H9 (cell line): Measurements from ENCODE around the gene OTOS. TPM values are rescaled to one million over a fixed set of nuclear protein-coding genes. Genes with fewer than 3 reads are reported as not detected.
A peak's percentile ranks its signal among the peaks of the same experiment; 100 is the strongest.

Source experiments
- DNase-seq: peaks from one replicate; pipeline ENCODE4 v3.0.0-alpha.2; 2017
- H2AFZ ChIP-seq: one replicate; pipeline ENCODE4 v1.6.1; 2013; ENCODE audit warnings: mild to moderate bottlenecking, low read length, control low read depth, moderate library complexity
- H2AK5ac ChIP-seq: 2 replicates; pipeline ENCODE4 v1.6.1; 2013; ENCODE audit warnings: low read length, control low read depth, mixed read lengths; ENCODE audit not compliant: insufficient read length
- H2BK120ac ChIP-seq: one replicate; pipeline ENCODE4 v1.6.1; 2013; ENCODE audit warnings: low read depth, mild to moderate bottlenecking, low read length, control low read depth, inconsistent platforms; ENCODE audit not compliant: poor library complexity, severe bottlenecking
- H2BK12ac ChIP-seq: 2 replicates; pipeline ENCODE4 v1.6.1; 2013; ENCODE audit warnings: low read length, control low read depth, mixed read lengths, low read depth; ENCODE audit not compliant: insufficient read length
- H2BK15ac ChIP-seq: 2 replicates; pipeline ENCODE4 v1.6.1; 2013; ENCODE audit warnings: low read depth, low read length, control low read depth
- H2BK20ac ChIP-seq: one replicate; pipeline ENCODE4 v1.6.1; 2013; ENCODE audit warnings: low read depth, mild to moderate bottlenecking, low read length, control low read depth, inconsistent platforms; ENCODE audit not compliant: poor library complexity, severe bottlenecking
- H2BK5ac ChIP-seq: 2 replicates; pipeline ENCODE4 v1.6.1; 2013; ENCODE audit warnings: low read length, control low read depth, mixed read lengths; ENCODE audit not compliant: insufficient read length
- H3K14ac ChIP-seq: 2 replicates; pipeline ENCODE4 v1.6.1; 2013; ENCODE audit warnings: low read length, control low read depth; ENCODE audit not compliant: insufficient read depth
- H3K18ac ChIP-seq: 2 replicates; pipeline ENCODE4 v1.6.1; 2013; ENCODE audit warnings: low read depth, mild to moderate bottlenecking, mixed read lengths, low read length, control low read depth; ENCODE audit not compliant: insufficient read length
- H3K23ac ChIP-seq: 2 replicates; pipeline ENCODE4 v1.6.1; 2013; ENCODE audit warnings: low read length, control low read depth, mixed read lengths, low read depth; ENCODE audit not compliant: insufficient read length
- H3K23me2 ChIP-seq: 2 replicates; pipeline ENCODE4 v1.6.1; 2013; ENCODE audit warnings: low read depth, mild to moderate bottlenecking, mixed read lengths, low read length, control low read depth; ENCODE audit not compliant: insufficient read length, poor library complexity, severe bottlenecking
- H3K27ac ChIP-seq: 2 replicates; pipeline ENCODE4 v1.5.1; 2013; ENCODE audit warnings: low read length, control low read depth, mixed read lengths, low read depth; ENCODE audit not compliant: insufficient read length
- H3K27me3 ChIP-seq: 2 replicates; pipeline ENCODE4 v1.6.1; 2013; ENCODE audit warnings: low read length, control low read depth, inconsistent platforms; ENCODE audit not compliant: insufficient read depth
- H3K4ac ChIP-seq: 2 replicates; pipeline ENCODE4 v1.6.1; 2013; ENCODE audit warnings: low read depth, mild to moderate bottlenecking, control low read depth, inconsistent platforms, low read length, moderate library complexity
- H3K4me1 ChIP-seq: 2 replicates; pipeline ENCODE4 v1.6.1; 2013; ENCODE audit warnings: low read length, control low read depth, inconsistent platforms; ENCODE audit not compliant: insufficient read depth
- H3K4me2 ChIP-seq: 2 replicates; pipeline ENCODE4 v1.6.1; 2013; ENCODE audit warnings: low read length, control low read depth, mixed read lengths; ENCODE audit not compliant: insufficient read length, insufficient read depth
- H3K56ac ChIP-seq: 2 replicates; pipeline ENCODE4 v1.6.1; 2013; ENCODE audit warnings: low read depth, mild to moderate bottlenecking, mixed read lengths, low read length, control low read depth; ENCODE audit not compliant: insufficient read length
- H3K79me1 ChIP-seq: 2 replicates; pipeline ENCODE4 v1.6.1; 2013; ENCODE audit warnings: low read depth, mild to moderate bottlenecking, moderate library complexity, low read length, control low read depth, inconsistent platforms; ENCODE audit not compliant: insufficient read depth, poor library complexity, severe bottlenecking
- H3K79me2 ChIP-seq: 2 replicates; pipeline ENCODE4 v1.6.1; 2013; ENCODE audit warnings: low read length, control low read depth, inconsistent platforms; ENCODE audit not compliant: insufficient read depth
- H3K9ac ChIP-seq: 2 replicates; pipeline ENCODE4 v1.6.1; 2013; ENCODE audit warnings: low read length, control low read depth, mixed read lengths; ENCODE audit not compliant: insufficient read length; ENCODE audit errors: extremely low read depth
- H3K9me3 ChIP-seq: one replicate; pipeline ENCODE4 v1.6.1; 2013; ENCODE audit warnings: low read depth, low read length, inconsistent platforms; ENCODE audit not compliant: control insufficient read depth
- H3T11ph ChIP-seq: one replicate; pipeline ENCODE4 v1.6.1; 2013; ENCODE audit warnings: mild to moderate bottlenecking, low read length, control low read depth, inconsistent platforms
- H4K20me1 ChIP-seq: one replicate; pipeline ENCODE4 v1.6.1; 2013; ENCODE audit not compliant: control insufficient read depth, insufficient read length, insufficient read depth
- H4K5ac ChIP-seq: 2 replicates; pipeline ENCODE4 v1.6.1; 2013; ENCODE audit warnings: low read depth, mild to moderate bottlenecking, mixed read lengths, low read length, control low read depth; ENCODE audit not compliant: insufficient read length
- H4K8ac ChIP-seq: replicated peaks from 2 replicates; pipeline ENCODE4 v1.6.1; 2013; ENCODE audit warnings: low read length, control low read depth, mixed read lengths, low read depth; ENCODE audit not compliant: insufficient read length
- H4K91ac ChIP-seq: 2 replicates; pipeline ENCODE4 v1.6.1; 2013; ENCODE audit warnings: low read depth, mild to moderate bottlenecking, moderate library complexity, mixed read lengths, low read length, control low read depth; ENCODE audit not compliant: insufficient read length
- H3K27ac Mint-ChIP-seq, 3 experiments: 2 replicates in 2 of 3; 3 replicates in 1 of 3; pipeline ENCODE4 v1.8.0; 2020 to 2021; ENCODE audit warnings: mixed read lengths in 3 of 3, mild to moderate bottlenecking in 1 of 3, moderate library complexity in 1 of 3
- H3K27me3 Mint-ChIP-seq: 2 replicates; pipeline ENCODE4 v1.8.0; 2021; ENCODE audit warnings: low read depth, mild to moderate bottlenecking, moderate library complexity, mixed read lengths
- H3K36me3 Mint-ChIP-seq, 3 experiments: 2 replicates in 2 of 3; 3 replicates in 1 of 3; pipeline ENCODE4 v1.8.0; 2020 to 2021; ENCODE audit warnings: low read depth in 3 of 3, mixed read lengths in 3 of 3; ENCODE audit not compliant: insufficient read depth in 1 of 3
- H3K4me1 Mint-ChIP-seq, 2 experiments: 2 replicates each; pipeline ENCODE4 v1.8.0; 2020; ENCODE audit warnings: mixed read lengths in 2 of 2
- H3K4me3 Mint-ChIP-seq, 2 experiments: 2 replicates in 1 of 2; 3 replicates in 1 of 2; pipeline ENCODE4 v1.8.0; 2020 to 2021; ENCODE audit warnings: mild to moderate bottlenecking in 2 of 2, mixed read lengths in 2 of 2, moderate library complexity in 1 of 2
- H3K9me3 Mint-ChIP-seq, 2 experiments: 2 replicates in 1 of 2; 3 replicates in 1 of 2; pipeline ENCODE4 v1.8.0; 2020; ENCODE audit warnings: mild to moderate bottlenecking in 2 of 2, mixed read lengths in 2 of 2, moderate library complexity in 1 of 2
- WGBS: extraction: QIAGEN DNeasy Blood & Tissue Kit; methylation state at CpG from one replicate; pipeline ENCODE4 v1.1.7; 2013; ENCODE audit warnings: missing lambda C conversion rate, low lambda C conversion rate, mixed read lengths; ENCODE audit not compliant: insufficient read length; ENCODE audit errors: extremely low coverage; 5-methylcytosine and 5-hydroxymethylcytosine counted together
- total RNA-seq: library from RNA; stranded (reverse); gene quantifications from 2 replicates; pipeline ENCODE4 v1.2.1, GENCODE V29; 2021
- TF ChIP-seq, protein P1 (sequence below): fragments of 200-600 bp; sonication (generic); conservative IDR thresholded peaks from 3 replicates; pipeline ENCODE4 v1.8.0; 2021; ENCODE audit warnings: antibody characterized with exemption, mild to moderate bottlenecking

Gene OTOS
- total RNA-seq, 1 experiment from 2014 or later = not detected

DNA sequence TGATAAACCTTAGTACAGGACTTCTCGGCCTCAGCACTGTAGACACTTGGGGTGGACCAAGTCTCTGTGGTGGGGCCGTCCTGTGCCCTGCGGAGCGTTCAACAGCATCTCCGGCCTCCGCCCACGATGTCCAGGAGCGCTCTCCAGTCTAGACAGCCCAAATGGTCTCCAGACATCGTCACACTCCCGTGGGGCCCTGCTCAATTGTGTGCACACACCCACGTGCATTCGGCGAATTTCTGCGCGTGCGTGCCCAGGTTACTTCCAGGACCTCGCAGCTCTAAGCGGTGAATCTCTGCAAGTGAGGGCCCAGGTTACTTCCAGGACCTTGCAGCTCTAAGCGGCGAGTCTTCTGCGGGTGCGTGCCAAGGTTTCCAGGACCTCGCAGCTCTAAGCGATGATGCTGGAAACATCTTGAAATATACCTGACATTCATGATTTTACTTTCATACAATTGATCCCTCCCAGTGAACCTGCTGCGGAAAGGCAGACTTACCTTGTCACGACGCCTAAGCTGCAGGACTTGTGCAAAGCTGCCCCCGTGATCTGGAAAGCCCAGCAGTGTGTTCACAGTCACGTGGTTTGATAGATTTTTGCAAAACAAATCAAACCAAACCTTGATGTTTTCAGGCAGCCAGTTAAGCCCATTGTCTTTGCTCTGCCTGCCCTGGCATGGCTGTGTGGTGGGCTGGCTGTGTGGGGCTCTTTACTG lies 16.1 kb upstream of the OTOS start:
- Histone ChIP-seq H3K18ac (no peak overlapping the region), H4K20me1 (no peaks in the 10 kb centered on the region), H3K79me2 (no peaks in the 10 kb centered on the region), H3K14ac (no peak overlapping the region), H3K27ac (no peak overlapping the region), H3K27me3 (no peaks in the 10 kb centered on the region), H3K4me2 (no peak overlapping the region), H2BK20ac (no peak overlapping the region), H3K4me1 (no peaks in the 10 kb centered on the region; the same call in 1 of the 2 replicates), H2AFZ (no peak overlapping the region), H2BK5ac (no peak overlapping the region), H2BK12ac (no peak overlapping the region), H4K91ac (no peak overlapping the region), H3K23ac (no peak overlapping the region), H3T11ph (no peak overlapping the region), H3K23me2 (no peaks in the 10 kb centered on the region), H2AK5ac (no peak overlapping the region), H3K4ac (no peak overlapping the region), H4K5ac (no peak overlapping the region), H2BK15ac (no peak overlapping the region), H3K56ac (no peak overlapping the region), H3K79me1 (no peaks in the 10 kb centered on the region), H4K8ac (no peak overlapping the region), H3K9me3 (no peaks in the 10 kb centered on the region), H3K9ac (no peak overlapping the region), H2BK120ac (no peak overlapping the region)
- no peaks in the 10 kb centered on the region; a peak in 1 of 7 replicates for H3K36me3 Mint-ChIP-seq
- peaks cover 0 to 3% of the 10 kb centered on the region in 2 experiments; a peak in 4 of 5 replicates for H3K9me3 Mint-ChIP-seq
- H3K27ac Mint-ChIP-seq = peak overlapping the region in 1 of 3 experiments; percentile 26; a peak in 2 of 7 replicates
- peaks cover 19% of the 10 kb centered on the region for H3K27me3 Mint-ChIP-seq
- H3K4me1 Mint-ChIP-seq = peaks cover 15 to 27% of the 10 kb centered on the region in 2 experiments
- TF ChIP-seq, protein P1, sequence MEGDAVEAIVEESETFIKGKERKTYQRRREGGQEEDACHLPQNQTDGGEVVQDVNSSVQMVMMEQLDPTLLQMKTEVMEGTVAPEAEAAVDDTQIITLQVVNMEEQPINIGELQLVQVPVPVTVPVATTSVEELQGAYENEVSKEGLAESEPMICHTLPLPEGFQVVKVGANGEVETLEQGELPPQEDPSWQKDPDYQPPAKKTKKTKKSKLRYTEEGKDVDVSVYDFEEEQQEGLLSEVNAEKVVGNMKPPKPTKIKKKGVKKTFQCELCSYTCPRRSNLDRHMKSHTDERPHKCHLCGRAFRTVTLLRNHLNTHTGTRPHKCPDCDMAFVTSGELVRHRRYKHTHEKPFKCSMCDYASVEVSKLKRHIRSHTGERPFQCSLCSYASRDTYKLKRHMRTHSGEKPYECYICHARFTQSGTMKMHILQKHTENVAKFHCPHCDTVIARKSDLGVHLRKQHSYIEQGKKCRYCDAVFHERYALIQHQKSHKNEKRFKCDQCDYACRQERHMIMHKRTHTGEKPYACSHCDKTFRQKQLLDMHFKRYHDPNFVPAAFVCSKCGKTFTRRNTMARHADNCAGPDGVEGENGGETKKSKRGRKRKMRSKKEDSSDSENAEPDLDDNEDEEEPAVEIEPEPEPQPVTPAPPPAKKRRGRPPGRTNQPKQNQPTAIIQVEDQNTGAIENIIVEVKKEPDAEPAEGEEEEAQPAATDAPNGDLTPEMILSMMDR = no peak
- no peak overlapping the region for H3K4me3 Mint-ChIP-seq
- no CpG with 5 or more reads among the region's 29 CpGs for WGBS
- DNase-seq = no peak
